Endothelial cell of umbilical vein (primary cell): ENCODE data around the gene HDAC5. TPM values are rescaled to one million over a fixed set of nuclear protein-coding genes. Genes with fewer than 3 reads are reported as not detected.

Source experiments
- BruUV-seq: library from RNA; stranded (reverse); fragments of 400-500 nt; replicated peaks from 2 replicates; lab custom pipeline; 2021; lab: Mats Ljungman, UMichigan
- CTCF ChIA-PET: fragments of 300-600, 350-600 bp; sonication (Branson Sonifier 250); formaldehyde crosslinking; loops from one replicate; lab custom pipeline; 2021; ENCODE audit warnings: antibody characterized with exemption, inconsistent platforms; lab: Charles Lee
- POLR2A ChIA-PET: fragments of 300-600, 350-600 bp; sonication (Branson Sonifier 250); formaldehyde crosslinking; loops from one replicate; lab custom pipeline; 2021; ENCODE audit warnings: antibody characterized with exemption, inconsistent platforms; lab: Charles Lee
- DNase-seq: peaks from one replicate; pipeline ENCODE4 v3.0.0-alpha.2; 2011; ENCODE audit warnings: low read depth, low spot score
- FAIRE-seq: peaks from 2 replicates; lab custom pipeline; 2011; peaks lifted over from hg19 to GRCh38; lab: Jason Lieb, UNC
- H2AFZ ChIP-seq: 2 replicates; pipeline ENCODE4 v1.6.0; 2012; ENCODE audit warnings: low read depth, low read length, control low read depth, inconsistent platforms
- H3K27ac ChIP-seq: 2 replicates; pipeline ENCODE4 v1.5.1; 2011; ENCODE audit warnings: low read depth, mild to moderate bottlenecking, control low read depth, low read length, moderate library complexity; ENCODE audit not compliant: insufficient read depth
- H3K27me3 ChIP-seq, 2 experiments: 2 replicates each; pipeline versions ENCODE4 v1.6.0 to v1.6.1; 2011; ENCODE audit warnings: low read length in 2 of 2, mixed read lengths in 1 of 2; ENCODE audit not compliant: control insufficient read depth in 2 of 2, insufficient read depth in 2 of 2
- H3K36me3 ChIP-seq, 2 experiments: 2 replicates in 1 of 2; 3 replicates in 1 of 2; pipeline ENCODE4 v1.5.1; 2011; ENCODE audit warnings: low read length in 2 of 2, mild to moderate bottlenecking in 1 of 2, moderate library complexity in 1 of 2; ENCODE audit not compliant: control insufficient read depth in 2 of 2, insufficient read depth in 2 of 2; ENCODE audit errors: extremely low read depth in 1 of 2
- H3K4me1 ChIP-seq: 3 replicates; pipeline ENCODE4 v1.5.1; 2011; ENCODE audit warnings: mild to moderate bottlenecking, low read length; ENCODE audit not compliant: control insufficient read depth, insufficient read depth; ENCODE audit errors: extremely low read depth
- H3K4me2 ChIP-seq: 2 replicates; pipeline ENCODE4 v1.6.1; 2011; ENCODE audit warnings: low read length, control low read depth, mixed read lengths; ENCODE audit not compliant: insufficient read depth
- H3K4me3 ChIP-seq, 3 experiments: fragments of 200-600 bp in 1 of 3; sonication (generic), shearing (Covaris generic) in 1 of 3; replicated peaks in 1 of 3; 2 replicates each; pipeline ENCODE4 v1.5.1; 2011 to 2016; ENCODE audit warnings: control low read depth in 3 of 3, low read length in 3 of 3, mild to moderate bottlenecking in 2 of 3, inconsistent platforms in 1 of 3, low read depth in 1 of 3, moderate library complexity in 1 of 3; ENCODE audit not compliant: insufficient read depth in 1 of 3
- H3K79me2 ChIP-seq: 2 replicates; pipeline ENCODE4 v1.6.0; 2012; ENCODE audit warnings: low read length, inconsistent platforms; ENCODE audit not compliant: control insufficient read depth, insufficient read depth
- H3K9ac ChIP-seq: replicated peaks from 2 replicates; pipeline ENCODE3; 2011; ENCODE audit warnings: low read length, control low read depth; ENCODE audit not compliant: insufficient read depth; ENCODE audit errors: extremely low read depth
- H3K9me1 ChIP-seq: replicated peaks from 3 replicates; pipeline ENCODE4 v1.6.0; 2011; ENCODE audit warnings: mild to moderate bottlenecking, low read length; ENCODE audit not compliant: control insufficient read depth, insufficient read depth; ENCODE audit errors: extremely low read depth
- H3K9me3 ChIP-seq: replicated peaks from 2 replicates; pipeline ENCODE4 v1.5.1; 2012; ENCODE audit warnings: low read length, inconsistent platforms; ENCODE audit not compliant: control insufficient read depth, insufficient read depth
- H4K20me1 ChIP-seq: replicated peaks from 2 replicates; pipeline ENCODE3; 2011; ENCODE audit warnings: mild to moderate bottlenecking, low read length; ENCODE audit not compliant: control insufficient read depth, insufficient read depth; ENCODE audit errors: extremely low read depth
- CTCF ChIP-seq, 2 donors: IDR thresholded peaks; 1 replicate in 1 of 2; 2 replicates in 1 of 2; pipeline ENCODE4 v1.5.1; 2011; ENCODE audit warnings: low read length in 2 of 2, mild to moderate bottlenecking in 2 of 2, moderate library complexity in 2 of 2, control low read depth in 1 of 2, inconsistent platforms in 1 of 2, low read depth in 1 of 2; ENCODE audit not compliant: insufficient read depth in 1 of 2; ENCODE audit errors: extremely low read depth in 1 of 2
- EZH2 ChIP-seq: IDR thresholded peaks from 2 replicates; pipeline ENCODE4 v1.6.1; 2012; ENCODE audit warnings: borderline replicate concordance, low read depth, mild to moderate bottlenecking, moderate library complexity, low read length, inconsistent platforms; ENCODE audit not compliant: severe bottlenecking
- FOS ChIP-seq: IDR thresholded peaks from 2 replicates; pipeline ENCODE4 v1.6.1; 2011; ENCODE audit warnings: mild to moderate bottlenecking, low read length, moderate library complexity, borderline replicate concordance; ENCODE audit not compliant: insufficient read depth
- GATA2 ChIP-seq: IDR thresholded peaks from 2 replicates; pipeline ENCODE4 v1.7.0; 2011; ENCODE audit warnings: low read depth, mild to moderate bottlenecking, moderate library complexity, mixed read lengths, low read length; ENCODE audit not compliant: insufficient read length, insufficient read depth
- JUN ChIP-seq: IDR thresholded peaks from 2 replicates; pipeline ENCODE4 v1.6.1; 2011; ENCODE audit warnings: borderline replicate concordance, low read depth; ENCODE audit not compliant: insufficient read length, insufficient read depth
- MYC ChIP-seq: IDR thresholded peaks from one replicate; pipeline ENCODE4 v1.6.1; 2011; ENCODE audit warnings: mild to moderate bottlenecking, low read depth, low read length
- POLR2A ChIP-seq: IDR thresholded peaks from 2 replicates; pipeline ENCODE4 v1.6.1; 2012; ENCODE audit warnings: low read depth, mild to moderate bottlenecking, control low read depth, low read length
- POLR2AphosphoS5 ChIP-seq: IDR thresholded peaks from 2 replicates; pipeline ENCODE4 v1.6.1; 2012; ENCODE audit warnings: low read depth, mild to moderate bottlenecking, control low read depth, low read length, moderate library complexity; ENCODE audit not compliant: insufficient read depth
- dilution Hi-C: fragments of 300-500 bp; cut with MboI; formaldehyde crosslinking; loops from one replicate; pipeline ENCODE4 v1.15.0; 2019; ENCODE audit warnings: low sequenced_read_pairs; ENCODE audit not compliant: extremely low pct_ligation_motif_present
- intact Hi-C: fragments of 100-400 bp; cut with micrococcal nuclease; formaldehyde crosslinking; loops from one replicate; pipeline ENCODE4 v1.10.0; 2022
- polyA plus RNA-seq, 4 experiments: library from polyadenylated mRNA; depleted of rRNA in 3 of 4; stranded (reverse) in 3 of 4; unstranded in 1 of 4; fragments of >200 nt; gene quantifications; 2 replicates each; pipeline versions ENCODE4 v1.2.1 to v1.2.3, GENCODE V29; 2011 to 2012; ENCODE audit warnings: missing spikeins in 1 of 4
- total RNA-seq: library from RNA; stranded (reverse); gene quantifications from 2 replicates; pipeline ENCODE4 v1.2.3, GENCODE V29; 2021
- TF ChIP-seq, protein P1 (sequence below): IDR thresholded peaks from 2 replicates; pipeline ENCODE4 v1.6.1; 2011; ENCODE audit not compliant: insufficient read depth, insufficient read length

HDAC5 gene
- total and polyA plus RNA-seq, 2 donors (not counting 3 experiments of a cell fraction or from before 2014, with no cell fraction given): 35.4 to 40.4 TPM

DNA sequence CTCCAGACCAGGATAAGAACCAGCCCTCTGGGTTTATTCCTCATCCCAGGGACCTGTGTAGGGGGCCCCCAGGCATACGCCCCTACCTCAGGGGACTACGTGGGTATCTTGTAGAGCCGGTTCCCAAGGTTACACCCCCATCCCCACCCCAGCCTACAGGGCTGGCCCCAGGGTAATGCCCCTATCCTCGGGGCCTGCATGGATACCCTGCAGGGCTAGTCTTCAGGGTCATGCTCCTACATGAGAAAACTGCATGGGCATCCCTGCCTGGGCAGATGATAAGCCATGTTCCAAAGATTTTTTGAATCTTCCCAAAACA, 14.2 kb downstream of the HDAC5 start:
- Histone ChIP-seq H2AFZ (no peak overlapping the region), H3K36me3 (no peaks in the 10 kb centered on the region), H4K20me1 (no peaks in the 10 kb centered on the region), H3K4me3 (no peak overlapping the region), H3K9ac (no peak overlapping the region), H3K27me3 (no peaks in the 10 kb centered on the region), H3K4me2 (no peak overlapping the region), H3K9me3 (no peaks in the 10 kb centered on the region), H3K4me1 (peaks cover 14% of the 10 kb centered on the region), H3K27ac (no peak overlapping the region), H3K79me2 (no peaks in the 10 kb centered on the region), H3K9me1 (no peaks in the 10 kb centered on the region)
- FAIRE-seq (no peak), DNase-seq (no peak)
- no peak for TF ChIP-seq POLR2A
- TF ChIP-seq, protein P1, sequence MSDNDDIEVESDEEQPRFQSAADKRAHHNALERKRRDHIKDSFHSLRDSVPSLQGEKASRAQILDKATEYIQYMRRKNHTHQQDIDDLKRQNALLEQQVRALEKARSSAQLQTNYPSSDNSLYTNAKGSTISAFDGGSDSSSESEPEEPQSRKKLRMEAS: no peak
- no peak for TF ChIP-seq MYC
- TF ChIP-seq FOS: no peak
- TF ChIP-seq GATA2: no peak
- TF ChIP-seq JUN: no peak
- no peak for TF ChIP-seq CTCF (IDR thresholded peaks at IDR 0.05; ENCODE audit: extremely low read depth in 1 of 2, insufficient read depth in 1 of 2, low read depth in 1 of 2, low read length in 2 of 2)
- no peak for TF ChIP-seq POLR2AphosphoS5
- TF ChIP-seq EZH2: no peak
- no TSS peak for BruUV-seq
- CTCF ChIA-PET: interaction anchor here (0.6 to 3.1 kb wide), 5 partner anchors 14 to 175 kb away, joined by 3 to 13 read pairs (median 4); no protein-coding TSS in a partner anchor
- intact Hi-C loops (no loop called here), dilution Hi-C loops (no loop called here)
- POLR2A ChIA-PET: no interaction called here
